HepG2 (cell line): Measurements from ENCODE around the gene ZNF419. TPM values are rescaled to one million over a fixed set of nuclear protein-coding genes. Genes with fewer than 3 reads are reported as not detected.

ENCODE experiments used
- ARNT2 ChIP-seq: sonication (generic); formaldehyde crosslinking; IDR thresholded peaks from 2 replicates; pipeline ENCODE4 v1.8.0; 2022; ENCODE audit warnings: mild to moderate bottlenecking, low read depth, missing genetic modification reagents, moderate library complexity
- BHLHE40 ChIP-seq: IDR thresholded peaks from 2 replicates; pipeline ENCODE4 v1.6.1; 2011; ENCODE audit warnings: low read length, improper control_type of control experiment
- BORCS8-MEF2B ChIP-seq: sonication (generic); formaldehyde crosslinking; IDR thresholded peaks from 2 replicates; pipeline ENCODE4 v1.8.0; 2022; ENCODE audit warnings: mild to moderate bottlenecking, missing genetic modification reagents
- CREB1 ChIP-seq, 2 experiments: fragments of 450-650 bp in 1 of 2; IDR thresholded peaks; 2 replicates each; pipeline ENCODE4 v1.6.1; 2016 to 2017; ENCODE audit warnings: control low read depth in 1 of 2, mild to moderate bottlenecking in 1 of 2, missing compliant biosample characterization in 1 of 2, missing genetic modification characterization in 1 of 2
- DR1 ChIP-seq: sonication (generic); formaldehyde crosslinking; IDR thresholded peaks from 2 replicates; pipeline ENCODE4 v1.8.0; 2021; ENCODE audit warnings: mild to moderate bottlenecking, missing genetic modification reagents, inconsistent platforms
- ELF1 ChIP-seq: sonication (generic); formaldehyde crosslinking; IDR thresholded peaks from 2 replicates; pipeline ENCODE4 v1.4.0; 2020; ENCODE audit warnings: missing genetic modification reagents
- FOXK1 ChIP-seq: sonication (generic); formaldehyde crosslinking; IDR thresholded peaks from 2 replicates; pipeline ENCODE4 v1.4.0; 2020; ENCODE audit warnings: low read depth, missing genetic modification reagents, borderline replicate concordance
- GABPB1 ChIP-seq: IDR thresholded peaks from 2 replicates; pipeline ENCODE4 v1.6.1; 2016; ENCODE audit warnings: mild to moderate bottlenecking, missing genetic modification reagents, moderate library complexity, missing compliant biosample characterization
- HDAC1 ChIP-seq: sonication (generic); formaldehyde crosslinking; IDR thresholded peaks from 2 replicates; pipeline ENCODE4 v1.5.1; 2020; ENCODE audit warnings: mild to moderate bottlenecking, missing genetic modification reagents
- KDM2A ChIP-seq: sonication (generic); formaldehyde crosslinking; IDR thresholded peaks from 2 replicates; pipeline ENCODE4 v1.4.0; 2020; ENCODE audit warnings: low read depth, missing genetic modification reagents, borderline replicate concordance
- KDM5A ChIP-seq: fragments of 200-600 bp; sonication (generic); IDR thresholded peaks from 2 replicates; pipeline ENCODE4 v1.7.0; 2018; ENCODE audit warnings: antibody characterized with exemption, mild to moderate bottlenecking, low read length, borderline replicate concordance
- KLF11 ChIP-seq: IDR thresholded peaks from 2 replicates; pipeline ENCODE4 v1.6.1; 2016; ENCODE audit warnings: missing compliant biosample characterization
- MIER3 ChIP-seq: IDR thresholded peaks from 2 replicates; pipeline ENCODE4 v1.6.1; 2016; ENCODE audit warnings: missing compliant biosample characterization, borderline replicate concordance
- SP2 ChIP-seq: sonication (generic); formaldehyde crosslinking; IDR thresholded peaks from 2 replicates; pipeline ENCODE4 v1.5.1; 2020; ENCODE audit warnings: mild to moderate bottlenecking, missing genetic modification reagents
- TAF1 ChIP-seq: sonication (generic); formaldehyde crosslinking; IDR thresholded peaks from 2 replicates; pipeline ENCODE4 v1.4.0; 2020; ENCODE audit warnings: missing genetic modification reagents
- TBX2 ChIP-seq: sonication (generic); formaldehyde crosslinking; IDR thresholded peaks from 2 replicates; pipeline ENCODE4 v1.5.0; 2020; ENCODE audit warnings: missing genetic modification reagents, mild to moderate bottlenecking, borderline replicate concordance
- TSC22D2 ChIP-seq: sonication (generic); formaldehyde crosslinking; IDR thresholded peaks from 2 replicates; pipeline ENCODE4 v1.5.1; 2020; ENCODE audit warnings: missing genetic modification reagents, mild to moderate bottlenecking, borderline replicate concordance
- ZFY ChIP-seq: sonication (generic); formaldehyde crosslinking; IDR thresholded peaks from 2 replicates; pipeline ENCODE4 v1.4.0; 2020; ENCODE audit warnings: missing genetic modification reagents
- ZNF501 ChIP-seq: sonication (generic); formaldehyde crosslinking; IDR thresholded peaks from 2 replicates; pipeline ENCODE4 v1.5.1; 2020; ENCODE audit warnings: mild to moderate bottlenecking, moderate library complexity, missing genetic modification reagents
- ZNF605 ChIP-seq: sonication (generic); formaldehyde crosslinking; IDR thresholded peaks from 2 replicates; pipeline ENCODE4 v1.8.0; 2022; ENCODE audit warnings: mild to moderate bottlenecking, missing genetic modification reagents
- ZNF607 ChIP-seq: sonication (generic); formaldehyde crosslinking; IDR thresholded peaks from 2 replicates; pipeline ENCODE4 v1.5.1; 2020; ENCODE audit warnings: missing genetic modification reagents, mild to moderate bottlenecking, borderline replicate concordance
- ZNF768 ChIP-seq: sonication (generic); formaldehyde crosslinking; IDR thresholded peaks from 2 replicates; pipeline ENCODE4 v1.4.0; 2020; ENCODE audit warnings: missing genetic modification reagents
- ZNF788 ChIP-seq: sonication (generic); formaldehyde crosslinking; IDR thresholded peaks from 2 replicates; pipeline ENCODE4 v1.5.0; 2020; ENCODE audit warnings: mild to moderate bottlenecking, missing genetic modification reagents, borderline replicate concordance
- ZNF883 ChIP-seq: sonication (generic); formaldehyde crosslinking; IDR thresholded peaks from 2 replicates; pipeline ENCODE4 v1.5.1; 2020; ENCODE audit warnings: mild to moderate bottlenecking, missing genetic modification reagents; ENCODE audit errors: not compliant biosample characterization
- polyA plus RNA-seq, 8 experiments: library from polyadenylated mRNA; depleted of rRNA in 3 of 8; stranded (reverse) in 7 of 8; unstranded in 1 of 8; fragments of >200 nt; fragmentation: Illumina TruSeq in 4 of 8; extraction: Trizol in 4 of 8; gene quantifications; 2 replicates each; pipeline versions ENCODE4 v1.2.1 to v1.2.3, GENCODE V29; 2011 to 2016; ENCODE audit warnings: low read depth in 4 of 8, missing spikeins in 1 of 8, mixed read lengths in 1 of 8; ENCODE audit not compliant: insufficient read depth in 1 of 8
- total RNA-seq, 5 experiments: library from RNA; depleted of rRNA; stranded (reverse); fragments of >200 nt; fragmentation: Illumina TruSeq; extraction: Trizol; gene quantifications; 2 replicates each; pipeline ENCODE4 v1.2.3, GENCODE V29; 2016; ENCODE audit warnings: low read depth in 1 of 5
- TF ChIP-seq, protein P1 (sequence below): IDR thresholded peaks from 2 replicates; pipeline ENCODE4 v1.6.1; 2012; ENCODE audit warnings: inconsistent platforms
- TF ChIP-seq, protein P2 (sequence below): IDR thresholded peaks from 2 replicates; pipeline ENCODE4 v1.6.1; 2016; ENCODE audit warnings: missing genetic modification reagents, missing compliant biosample characterization
- TF ChIP-seq, protein P3 (sequence below), 2 experiments: sonication (generic) in 1 of 2; formaldehyde crosslinking in 1 of 2; IDR thresholded peaks; 2 replicates each; pipeline versions ENCODE4 v1.4.0 to v1.6.1; 2018 to 2020; ENCODE audit warnings: missing genetic modification reagents in 2 of 2, borderline replicate concordance in 1 of 2, low read depth in 1 of 2, mild to moderate bottlenecking in 1 of 2, missing biosample characterization in 1 of 2

ZNF419 gene
- total and polyA plus RNA-seq, 2 of the 13 experiments (the other 11 are each of a cell fraction or from before 2014, with no cell fraction given), result 8.5 to 8.8 TPM

- peak; percentile 37; the same call in 1 of the 2 replicates for TF ChIP-seq TBX2 (CRISPR knock-in tag)
- 0 out of 2 replicates have a peak, but pooled peaks have one; percentile 49 for TF ChIP-seq ZNF605 (CRISPR knock-in tag)
- TF ChIP-seq ZNF501, result peak; percentile 54; the same call in 1 of the 2 replicates
- TF ChIP-seq TSC22D2, result 0 out of 2 replicates have a peak, but pooled peaks have one; percentile 37
- TF ChIP-seq HDAC1 (CRISPR knock-in tag), result peak; percentile 39; the same call in 1 of the 2 replicates
- TF ChIP-seq ELF1 (CRISPR knock-in tag), result peak; percentile 100
- peak; percentile 86; the same call in 1 of the 2 replicates for TF ChIP-seq FOXK1 (CRISPR knock-in tag)
- TF ChIP-seq BORCS8-MEF2B (CRISPR knock-in tag), result peak; percentile 46; the same call in 1 of the 2 replicates
- peak; percentile 99 for TF ChIP-seq GABPB1 (CRISPR knock-in tag)
- peak; percentile 98 for TF ChIP-seq SP2 (CRISPR knock-in tag)
- peak; percentile 77; the same call in 1 of the 2 replicates for TF ChIP-seq MIER3 (CRISPR knock-in tag)
- TF ChIP-seq, protein P1, sequence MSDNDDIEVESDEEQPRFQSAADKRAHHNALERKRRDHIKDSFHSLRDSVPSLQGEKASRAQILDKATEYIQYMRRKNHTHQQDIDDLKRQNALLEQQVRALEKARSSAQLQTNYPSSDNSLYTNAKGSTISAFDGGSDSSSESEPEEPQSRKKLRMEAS, result 0 out of 2 replicates have a peak, but pooled peaks have one; percentile 26
- TF ChIP-seq KLF11 (CRISPR knock-in tag), result 0 out of 2 replicates have a peak, but pooled peaks have one; percentile 25
- TF ChIP-seq KDM5A, result peak; percentile 27; the same call in 1 of the 2 replicates
- TF ChIP-seq, protein P2, sequence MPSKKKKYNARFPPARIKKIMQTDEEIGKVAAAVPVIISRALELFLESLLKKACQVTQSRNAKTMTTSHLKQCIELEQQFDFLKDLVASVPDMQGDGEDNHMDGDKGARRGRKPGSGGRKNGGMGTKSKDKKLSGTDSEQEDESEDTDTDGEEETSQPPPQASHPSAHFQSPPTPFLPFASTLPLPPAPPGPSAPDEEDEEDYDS (CRISPR knock-in tag), result peak; percentile 92
- TF ChIP-seq ZNF883, result peak; percentile 24
- TF ChIP-seq CREB1 (IDR thresholded peaks at IDR 0.05), result peak; percentile 87
- TF ChIP-seq CREB1 (CRISPR knock-in tag; IDR thresholded peaks at IDR 0.05), result peak; percentile 95
- TF ChIP-seq DR1 (CRISPR knock-in tag), result peak; percentile 32; the same call in 1 of the 2 replicates
- peak; percentile 47; the same call in 1 of the 2 replicates for TF ChIP-seq BHLHE40
- TF ChIP-seq ZNF788, result peak; percentile 56
- peak; percentile 71; the same call in 1 of the 2 replicates for TF ChIP-seq TAF1
- TF ChIP-seq ZNF607 (CRISPR knock-in tag), result 0 out of 2 replicates have a peak, but pooled peaks have one; percentile 31
- TF ChIP-seq, protein P3, sequence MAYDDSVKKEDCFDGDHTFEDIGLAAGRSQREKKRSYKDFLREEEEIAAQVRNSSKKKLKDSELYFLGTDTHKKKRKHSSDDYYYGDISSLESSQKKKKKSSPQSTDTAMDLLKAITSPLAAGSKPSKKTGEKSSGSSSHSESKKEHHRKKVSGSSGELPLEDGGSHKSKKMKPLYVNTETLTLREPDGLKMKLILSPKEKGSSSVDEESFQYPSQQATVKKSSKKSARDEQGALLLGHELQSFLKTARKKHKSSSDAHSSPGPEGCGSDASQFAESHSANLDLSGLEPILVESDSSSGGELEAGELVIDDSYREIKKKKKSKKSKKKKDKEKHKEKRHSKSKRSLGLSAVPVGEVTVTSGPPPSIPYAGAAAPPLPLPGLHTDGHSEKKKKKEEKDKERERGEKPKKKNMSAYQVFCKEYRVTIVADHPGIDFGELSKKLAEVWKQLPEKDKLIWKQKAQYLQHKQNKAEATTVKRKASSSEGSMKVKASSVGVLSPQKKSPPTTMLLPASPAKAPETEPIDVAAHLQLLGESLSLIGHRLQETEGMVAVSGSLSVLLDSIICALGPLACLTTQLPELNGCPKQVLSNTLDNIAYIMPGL (CRISPR knock-in tag; IDR thresholded peaks at IDR 0.05; ENCODE audit: borderline replicate concordance in 1 of 2, low read depth in 1 of 2), result peak; percentile 32 to 50; a peak in 1 of 4 replicates
- peak; percentile 82; the same call in 1 of the 2 replicates for TF ChIP-seq KDM2A (CRISPR knock-in tag)
- TF ChIP-seq ZNF768 (CRISPR knock-in tag), result peak; percentile 61; the same call in 1 of the 2 replicates
- TF ChIP-seq ZFY, result peak; percentile 73
- TF ChIP-seq ARNT2 (CRISPR knock-in tag), result peak; percentile 25; the same call in 1 of the 2 replicates
These were observed at the start of gene ZNF419 (continued) for GRCh38 chr19:57487477-57488298.
